Measurements from ENCODE around the gene VPS8. TPM values are rescaled to one million over a fixed set of nuclear protein-coding genes. Genes with fewer than 3 reads are reported as not detected.

VPS8 gene
- total RNA-seq, 4 donors from 2014 or later: 76.5 to 281 (median 163) TPM

- Histone ChIP-seq H3K4me1 (no peaks in the 10 kb centered on the region), H3K27ac (no peak overlapping the region), H3K9me3 (no peaks in the 10 kb centered on the region), H3K4me3 (no peak overlapping the region), H3K36me3 (no peaks in the 10 kb centered on the region), H3K27me3 (no peaks in the 10 kb centered on the region)
- intact Hi-C loops (cut with DNase I; ENCODE audit: low total_unique reads): no loop called here
- no peak for TF ChIP-seq CTCF (IDR thresholded peaks at IDR 0.05)
- no peak for TF ChIP-seq POLR2A (IDR thresholded peaks at IDR 0.05)
- DNase-seq: no peak
Measured at GRCh38 chr3:184873141-184873540, 61.2 kb downstream of the VPS8 start.

GRCh38 chr3:184874709-184875644, 63.0 kb downstream of the VPS8 start:
- TF ChIP-seq POLR2A (IDR thresholded peaks at IDR 0.05) (no peak), CTCF (IDR thresholded peaks at IDR 0.05) (peak; percentile 38 to 58 (median 40))
- Histone ChIP-seq H3K27ac (no peak overlapping the region), H3K36me3 (no peaks in the 10 kb centered on the region), H3K4me3 (no peak overlapping the region), H3K4me1 (no peaks in the 10 kb centered on the region), H3K27me3 (no peaks in the 10 kb centered on the region), H3K9me3 (no peaks in the 10 kb centered on the region)
- DNase-seq: no peak
- intact Hi-C loops (cut with DNase I; ENCODE audit: low total_unique reads): no loop called here

GRCh38 chr3:184880276-184881019, 68.5 kb downstream of the VPS8 start:
- Histone ChIP-seq H3K36me3 (no peaks in the 10 kb centered on the region), H3K27ac (no peak overlapping the region), H3K27me3 (no peaks in the 10 kb centered on the region), H3K4me1 (no peaks in the 10 kb centered on the region), H3K9me3 (no peaks in the 10 kb centered on the region), H3K4me3 (no peak overlapping the region)
- no peak for DNase-seq
- TF ChIP-seq CTCF (IDR thresholded peaks at IDR 0.05): no peak
- TF ChIP-seq POLR2A (IDR thresholded peaks at IDR 0.05): no peak
- intact Hi-C loops (cut with DNase I; ENCODE audit: low total_unique reads): no loop called here

GRCh38 chr3:184884359-184885017, 72.5 kb downstream of the VPS8 start:
- DNase-seq: no peak
- TF ChIP-seq POLR2A (IDR thresholded peaks at IDR 0.05) (no peak), CTCF (IDR thresholded peaks at IDR 0.05) (no peak)
- no peak overlapping the region for H3K4me3 ChIP-seq
- H3K36me3 ChIP-seq: no peaks in the 10 kb centered on the region
- H3K27me3 ChIP-seq: no peaks in the 10 kb centered on the region
- intact Hi-C loops (cut with DNase I; ENCODE audit: low total_unique reads): no loop called here
- no peaks in the 10 kb centered on the region for H3K9me3 ChIP-seq
- H3K27ac ChIP-seq: no peak overlapping the region
- H3K4me1 ChIP-seq: no peaks in the 10 kb centered on the region
